Upper lobe of right lung (tissue), 1 donor: Measurements from ENCODE around the gene TBC1D12. TPM values are rescaled to one million over a fixed set of nuclear protein-coding genes. Genes with fewer than 3 reads are reported as not detected.

Experiments
- ATAC-seq: fragments of 200-7000 bp; cut with Tn5 transposase; one replicate; pipeline ENCODE4 v1.9.1; 2020; ENCODE audit warnings: mild to moderate bottlenecking, moderate library complexity
- DNase-seq: peaks from one replicate; pipeline ENCODE4 v3.0.0-alpha.2; 2020
- H3K27ac ChIP-seq: fragments of 200-600 bp; one replicate; pipeline ENCODE4 v1.8.0; 2022
- H3K27me3 ChIP-seq: fragments of 200-600 bp; one replicate; pipeline ENCODE4 v1.8.0; 2022; ENCODE audit warnings: mild to moderate bottlenecking
- H3K36me3 ChIP-seq: fragments of 200-600 bp; one replicate; pipeline ENCODE4 v1.8.0; 2022
- H3K4me1 ChIP-seq: fragments of 200-600 bp; one replicate; pipeline ENCODE4 v1.8.0; 2022
- H3K4me3 ChIP-seq: fragments of 200-600 bp; one replicate; pipeline ENCODE4 v1.8.0; 2022; ENCODE audit warnings: mild to moderate bottlenecking
- H3K9me3 ChIP-seq: fragments of 200-600 bp; one replicate; pipeline ENCODE4 v1.8.0; 2022
- intact Hi-C: fragments of 100-400 bp; cut with DNase I; formaldehyde crosslinking; loops from one replicate; pipeline ENCODE4 v1.11.0; 2022
- total RNA-seq: library from RNA; stranded (reverse); fragmentation: NEBNext Ultra II Directional; extraction: Animal tissue kit (Norgen Biotek cat#: 25700); gene quantifications from one replicate; pipeline ENCODE4 v1.2.1, GENCODE V29; 2021
- TF ChIP-seq, protein P1 (sequence below): fragments of 200-600 bp; IDR thresholded peaks from one replicate; pipeline ENCODE4 v1.8.0; 2022; ENCODE audit warnings: antibody characterized with exemption
- donor health status: DM: no; HTN: yes; CAD: no; lungs with severe emphysema.

TBC1D12 gene
- total RNA-seq, 1 donor from 2014 or later, result 11.1 TPM

DNA sequence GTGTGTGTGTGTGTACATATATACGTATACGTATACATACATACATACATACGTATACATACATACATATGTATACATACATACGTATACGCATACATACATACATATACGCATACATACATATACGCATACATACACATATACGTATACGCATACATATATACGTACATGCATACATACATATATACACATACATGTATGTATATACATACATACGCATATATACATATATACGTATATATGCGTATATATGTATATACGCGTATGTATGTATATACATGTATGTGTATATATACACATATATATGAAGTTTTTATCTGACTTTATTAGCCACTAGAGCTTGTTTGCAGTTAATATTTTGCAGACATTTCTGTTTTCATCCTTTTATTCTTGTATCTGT is 63.3 kb downstream of the TBC1D12 start:
- TF ChIP-seq, protein P1, sequence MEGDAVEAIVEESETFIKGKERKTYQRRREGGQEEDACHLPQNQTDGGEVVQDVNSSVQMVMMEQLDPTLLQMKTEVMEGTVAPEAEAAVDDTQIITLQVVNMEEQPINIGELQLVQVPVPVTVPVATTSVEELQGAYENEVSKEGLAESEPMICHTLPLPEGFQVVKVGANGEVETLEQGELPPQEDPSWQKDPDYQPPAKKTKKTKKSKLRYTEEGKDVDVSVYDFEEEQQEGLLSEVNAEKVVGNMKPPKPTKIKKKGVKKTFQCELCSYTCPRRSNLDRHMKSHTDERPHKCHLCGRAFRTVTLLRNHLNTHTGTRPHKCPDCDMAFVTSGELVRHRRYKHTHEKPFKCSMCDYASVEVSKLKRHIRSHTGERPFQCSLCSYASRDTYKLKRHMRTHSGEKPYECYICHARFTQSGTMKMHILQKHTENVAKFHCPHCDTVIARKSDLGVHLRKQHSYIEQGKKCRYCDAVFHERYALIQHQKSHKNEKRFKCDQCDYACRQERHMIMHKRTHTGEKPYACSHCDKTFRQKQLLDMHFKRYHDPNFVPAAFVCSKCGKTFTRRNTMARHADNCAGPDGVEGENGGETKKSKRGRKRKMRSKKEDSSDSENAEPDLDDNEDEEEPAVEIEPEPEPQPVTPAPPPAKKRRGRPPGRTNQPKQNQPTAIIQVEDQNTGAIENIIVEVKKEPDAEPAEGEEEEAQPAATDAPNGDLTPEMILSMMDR, result no peak
- DNase-seq, result no peak
- Histone ChIP-seq H3K36me3 (no peaks in the 10 kb centered on the region), H3K27me3 (no peaks in the 10 kb centered on the region), H3K9me3 (no peaks in the 10 kb centered on the region), H3K27ac (no peak overlapping the region), H3K4me3 (no peak overlapping the region), H3K4me1 (no peaks in the 10 kb centered on the region)
- ATAC-seq, result no peak
- intact Hi-C loops, result no loop called here

DNA sequence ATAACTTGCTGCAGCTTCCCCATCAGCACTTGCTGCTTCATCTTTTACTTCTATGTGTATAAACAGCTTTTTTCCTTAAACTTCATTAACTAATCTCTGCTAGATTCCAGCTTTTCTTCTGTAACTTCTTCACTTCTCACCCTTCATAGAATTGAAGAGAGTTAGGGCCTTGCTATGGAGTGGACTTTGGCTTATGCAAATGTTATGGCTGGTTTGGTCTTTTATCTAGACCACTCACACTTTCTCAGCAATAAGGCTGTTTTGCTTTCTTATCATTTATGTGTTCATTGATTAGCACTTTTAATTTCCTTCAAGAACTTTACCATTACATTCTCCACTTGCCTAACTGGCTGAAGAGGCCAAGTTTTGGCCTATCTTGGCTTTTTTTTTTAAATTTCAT is 79.1 kb downstream of the TBC1D12 start:
- Histone ChIP-seq H3K4me1 (no peaks in the 10 kb centered on the region), H3K27me3 (no peaks in the 10 kb centered on the region), H3K27ac (no peak overlapping the region), H3K36me3 (no peaks in the 10 kb centered on the region), H3K4me3 (no peak overlapping the region), H3K9me3 (peaks cover 12% of the 10 kb centered on the region)
- DNase-seq (no peak), ATAC-seq (no peak)
- intact Hi-C loops, result no loop called here
- TF ChIP-seq, protein P1, result no peak

DNA sequence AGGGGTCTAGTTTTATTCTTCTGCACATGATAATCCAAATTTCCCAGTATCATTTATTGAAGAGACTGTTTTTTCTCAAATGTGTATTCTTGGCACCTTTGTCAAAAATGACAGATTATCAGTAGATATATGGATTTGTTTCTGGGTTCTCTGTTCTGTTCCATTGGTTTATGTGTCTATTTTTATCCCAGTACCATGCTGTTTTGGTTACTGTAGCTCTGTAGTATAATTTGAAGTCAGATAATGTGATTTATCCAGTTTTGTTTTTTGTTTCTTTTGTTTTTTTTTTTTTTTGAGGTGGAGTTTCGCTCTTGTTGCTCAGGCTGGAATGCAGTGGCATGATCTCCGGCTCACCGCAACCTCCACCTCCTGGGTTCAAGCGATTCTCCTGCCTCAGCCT is 81.6 kb downstream of the TBC1D12 start:
- no peaks in the 10 kb centered on the region for H3K36me3 ChIP-seq
- ATAC-seq, result no peak
- no peak overlapping the region for H3K4me3 ChIP-seq
- intact Hi-C loops, result no loop called here
- TF ChIP-seq, protein P1, result no peak
- no peak overlapping the region for H3K27ac ChIP-seq
- no peak for DNase-seq
- H3K4me1 ChIP-seq, result no peaks in the 10 kb centered on the region
- no peaks in the 10 kb centered on the region for H3K27me3 ChIP-seq
- H3K9me3 ChIP-seq, result peaks cover 12% of the 10 kb centered on the region

DNA sequence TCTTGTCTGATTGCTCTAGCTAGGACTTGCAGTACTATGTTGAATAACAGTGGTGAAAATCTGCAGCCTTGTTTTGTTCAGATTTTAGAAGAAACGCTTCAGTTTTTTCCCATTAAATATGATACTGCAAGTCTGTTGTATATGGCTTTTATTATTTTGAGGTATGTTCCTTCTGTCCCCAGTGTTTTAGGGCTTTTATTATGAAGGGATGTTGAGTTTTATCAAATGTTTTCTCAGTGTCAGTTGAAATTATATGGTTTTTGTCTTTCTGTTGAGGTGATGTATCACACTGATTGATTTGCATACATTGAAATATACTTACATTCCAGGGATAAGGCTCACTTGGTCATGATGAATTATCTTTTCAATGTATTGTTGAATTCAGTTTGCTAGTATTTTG is 82.8 kb downstream of the TBC1D12 start:
- H3K27me3 ChIP-seq, result no peaks in the 10 kb centered on the region
- no peak overlapping the region for H3K27ac ChIP-seq
- no peaks in the 10 kb centered on the region for H3K36me3 ChIP-seq
- DNase-seq (no peak), ATAC-seq (no peak)
- TF ChIP-seq, protein P1, result no peak
- peaks cover 12% of the 10 kb centered on the region for H3K9me3 ChIP-seq
- intact Hi-C loops, result no loop called here
- H3K4me1 ChIP-seq, result no peaks in the 10 kb centered on the region
- H3K4me3 ChIP-seq, result no peak overlapping the region

DNA sequence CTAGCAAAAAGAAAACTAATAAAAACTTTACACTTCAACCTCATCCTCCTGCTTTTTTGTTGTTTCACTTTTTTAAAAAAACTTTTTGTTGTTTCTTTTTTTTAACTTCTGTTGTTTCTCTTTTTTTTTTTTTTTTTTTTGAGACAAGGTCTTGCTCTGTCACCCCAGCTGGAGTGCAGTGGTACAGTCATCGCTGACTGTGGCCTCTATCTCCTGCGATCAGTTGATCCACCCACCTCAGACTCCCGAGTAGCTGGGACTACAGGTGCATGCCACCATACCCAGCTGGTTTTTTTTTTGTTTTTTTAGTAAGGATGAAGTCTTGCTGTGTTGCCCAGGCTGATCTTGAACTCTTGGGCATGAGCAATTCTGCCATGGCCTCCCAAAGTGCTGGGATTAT is 85.2 kb downstream of the TBC1D12 start:
- Histone ChIP-seq H3K27me3 (no peaks in the 10 kb centered on the region), H3K4me3 (no peak overlapping the region), H3K36me3 (no peaks in the 10 kb centered on the region), H3K27ac (no peak overlapping the region), H3K9me3 (peaks cover 12% of the 10 kb centered on the region), H3K4me1 (no peaks in the 10 kb centered on the region)
- TF ChIP-seq, protein P1, result no peak
- ATAC-seq (no peak), DNase-seq (no peak)
- intact Hi-C loops, result no loop called here

DNA sequence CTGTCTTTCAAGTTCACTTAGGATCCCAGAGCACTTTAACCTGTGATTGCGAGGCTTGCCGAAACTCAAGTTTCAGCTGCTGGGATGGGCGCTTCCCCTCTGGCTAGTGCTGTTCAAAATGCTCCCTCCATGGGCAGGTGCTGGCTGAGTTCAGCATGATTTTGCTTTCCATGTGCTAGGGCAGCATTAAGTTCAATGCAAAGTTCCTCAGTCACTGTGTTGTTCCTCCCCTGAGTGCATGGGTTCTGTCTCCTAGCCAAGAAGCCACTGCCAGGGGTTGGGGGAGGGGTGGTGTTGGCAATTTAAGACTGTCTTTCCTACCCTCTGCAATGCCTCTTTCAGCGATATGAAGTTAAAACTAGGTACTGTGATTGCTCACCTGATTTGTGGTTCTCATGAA is 86.8 kb downstream of the TBC1D12 start:
- Histone ChIP-seq H3K4me3 (no peak overlapping the region), H3K27ac (no peak overlapping the region), H3K36me3 (peaks cover under 1% of the 10 kb centered on the region), H3K27me3 (no peaks in the 10 kb centered on the region), H3K9me3 (peaks cover 4% of the 10 kb centered on the region), H3K4me1 (no peaks in the 10 kb centered on the region)
- ATAC-seq, result no peak
- no peak for DNase-seq
- intact Hi-C loops, result no loop called here
- TF ChIP-seq, protein P1, result no peak
